HEK293 (cell line): ENCODE data around the gene STYXL1.

Experiments
- CTCF ChIA-PET: fragments of 350-600 bp; formaldehyde crosslinking; extraction: SDS; loops from one replicate; lab custom pipeline; 2021; ENCODE audit warnings: antibody characterized with exemption; lab: Yijun Ruan, JAX
- POLR2A ChIA-PET: fragments of 300-600 bp; formaldehyde crosslinking; extraction: SDS; loops from one replicate; lab custom pipeline; 2020; ENCODE audit warnings: antibody characterized with exemption, inconsistent platforms; lab: Yijun Ruan, JAX
- H3K27ac ChIP-seq: fragments of 200-500 bp; sonication (Bioruptor generic); 2 replicates; pipeline ENCODE4 v1.5.1; 2014; ENCODE audit warnings: low read depth, low read length, control low read depth, inconsistent platforms; ENCODE audit errors: extremely low read depth
- H3K36me3 ChIP-seq, 2 experiments: fragments of 200-500 bp in 1 of 2; sonication (Bioruptor generic) in 1 of 2; 1 replicate in 1 of 2; 2 replicates in 1 of 2; pipeline ENCODE4 v1.5.1; 2014 to 2017; ENCODE audit warnings: inconsistent platforms in 2 of 2, low read length in 2 of 2; ENCODE audit not compliant: control insufficient read depth in 2 of 2, insufficient read depth in 1 of 2
- H3K4me1 ChIP-seq: fragments of 200-500 bp; sonication (Bioruptor generic); 2 replicates; pipeline ENCODE4 v1.5.1; 2014; ENCODE audit warnings: mild to moderate bottlenecking, low read length, inconsistent platforms; ENCODE audit not compliant: control insufficient read depth, insufficient read depth
- H3K4me3 ChIP-seq: 2 replicates; pipeline ENCODE4 v1.5.1; 2011; ENCODE audit warnings: low read depth, mild to moderate bottlenecking, control low read depth, low read length, moderate library complexity
- H3K9me3 ChIP-seq: fragments of 200-500 bp; sonication (Bioruptor generic); 2 replicates; pipeline ENCODE4 v1.5.1; 2014; ENCODE audit warnings: low read depth, low read length, inconsistent platforms; ENCODE audit not compliant: control insufficient read depth, insufficient read depth
- ZBTB20 ChIP-seq: fragments of 450-650 bp; formaldehyde crosslinking; IDR thresholded peaks from 2 replicates; pipeline ENCODE4 v1.5.1; 2016; ENCODE audit warnings: missing biosample characterization, missing genetic modification characterization
- ZFP41 ChIP-seq: fragments of 450-650 bp; formaldehyde crosslinking; IDR thresholded peaks from 2 replicates; pipeline ENCODE4 v1.5.1; 2016; ENCODE audit warnings: missing biosample characterization, missing genetic modification characterization, borderline replicate concordance
- ZNF169 ChIP-seq: fragments of 450-650 bp; formaldehyde crosslinking; IDR thresholded peaks from 2 replicates; pipeline ENCODE4 v1.5.1; 2016; ENCODE audit warnings: missing biosample characterization, missing genetic modification characterization
- ZNF214 ChIP-seq: fragments of 450-650 bp; formaldehyde crosslinking; IDR thresholded peaks from 2 replicates; pipeline ENCODE4 v1.5.1; 2017; ENCODE audit warnings: missing biosample characterization, mild to moderate bottlenecking, missing genetic modification characterization, borderline replicate concordance
- ZNF23 ChIP-seq: fragments of 450-650 bp; formaldehyde crosslinking; IDR thresholded peaks from 2 replicates; pipeline ENCODE4 v1.5.1; 2016; ENCODE audit warnings: missing biosample characterization, missing genetic modification characterization, borderline replicate concordance
- ZNF239 ChIP-seq: fragments of 450-650 bp; formaldehyde crosslinking; IDR thresholded peaks from 2 replicates; pipeline ENCODE4 v1.5.1; 2016; ENCODE audit warnings: missing biosample characterization, missing genetic modification characterization
- ZNF266 ChIP-seq: fragments of 450-650 bp; formaldehyde crosslinking; IDR thresholded peaks from 2 replicates; pipeline ENCODE4 v1.5.1; 2016; ENCODE audit warnings: missing biosample characterization, missing genetic modification characterization, low read depth
- ZNF280D ChIP-seq: fragments of 450-650 bp; formaldehyde crosslinking; IDR thresholded peaks from 2 replicates; pipeline ENCODE4 v1.5.1; 2016; ENCODE audit warnings: missing biosample characterization, missing genetic modification characterization
- ZNF362 ChIP-seq: fragments of 450-650 bp; formaldehyde crosslinking; IDR thresholded peaks from 2 replicates; pipeline ENCODE4 v1.5.1; 2016; ENCODE audit warnings: missing biosample characterization, missing genetic modification characterization
- ZNF423 ChIP-seq: fragments of 450-650 bp; formaldehyde crosslinking; IDR thresholded peaks from 2 replicates; pipeline ENCODE4 v1.5.1; 2016; ENCODE audit warnings: missing biosample characterization, missing genetic modification characterization
- ZNF707 ChIP-seq: fragments of 450-650 bp; formaldehyde crosslinking; IDR thresholded peaks from 2 replicates; pipeline ENCODE4 v1.5.1; 2016; ENCODE audit warnings: missing biosample characterization, missing genetic modification characterization
- ZNF837 ChIP-seq: fragments of 450-650 bp; formaldehyde crosslinking; IDR thresholded peaks from 2 replicates; pipeline ENCODE4 v1.5.1; 2016; ENCODE audit warnings: missing biosample characterization, missing genetic modification characterization
- TF ChIP-seq, protein P1 (sequence below): fragments of 450-650 bp; formaldehyde crosslinking; IDR thresholded peaks from 2 replicates; pipeline ENCODE4 v1.5.1; 2016; ENCODE audit warnings: missing biosample characterization, missing genetic modification characterization

Gene STYXL1

GRCh38 chr7:75967487-75967997 lies 80.3 kb downstream of the STYXL1 start:
- POLR2A ChIA-PET = interaction anchor here (0.7 to 1.4 kb wide), 2 partner anchors 18 to 52 kb away, joined by 3 read pairs; no protein-coding TSS in a partner anchor
- no peak for TF ChIP-seq ZNF837 (tag by site-specific recombination)
- TF ChIP-seq ZNF239 (tag by site-specific recombination) = no peak
- CTCF ChIA-PET = interaction anchor here (0.8 kb wide), 1 partner anchor 53 kb away, joined by 5 read pairs; no protein-coding TSS in a partner anchor

DNA sequence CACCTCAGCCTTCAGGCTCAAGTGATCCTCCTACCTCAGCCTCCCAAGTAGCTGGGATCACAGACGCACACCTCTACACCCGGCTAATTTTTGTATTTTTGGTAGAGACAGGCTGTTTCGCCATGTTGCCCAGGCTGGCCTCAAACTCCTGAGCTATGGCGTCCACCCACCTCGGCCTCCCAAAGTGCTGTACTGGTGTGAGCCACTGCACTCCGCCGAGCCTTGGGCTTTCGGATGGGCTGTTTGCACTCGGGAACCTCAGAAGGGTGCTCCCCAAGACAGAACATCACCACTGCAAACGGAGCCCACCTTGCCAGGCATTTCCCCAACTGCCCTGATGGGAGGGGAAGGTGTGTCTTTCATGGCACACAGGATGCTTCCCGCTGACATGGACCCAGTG lies 80.7 kb downstream of the STYXL1 start:
- POLR2A ChIA-PET = interaction anchor here (0.7 to 1.4 kb wide), 2 partner anchors 17 to 51 kb away, joined by 3 read pairs; no protein-coding TSS in a partner anchor
- Histone ChIP-seq H3K9me3 (no peaks in the 10 kb centered on the region), H3K4me1 (no peaks in the 10 kb centered on the region)
- TF ChIP-seq ZNF23 (tag by site-specific recombination) (no peak), ZNF707 (no peak), ZNF266 (tag by site-specific recombination) (no peak), ZNF362 (tag by site-specific recombination) (no peak), ZNF214 (tag by site-specific recombination) (no peak), ZBTB20 (tag by site-specific recombination) (no peak), ZNF423 (tag by site-specific recombination) (no peak), ZFP41 (tag by site-specific recombination) (no peak), ZNF280D (tag by site-specific recombination) (no peak)
- TF ChIP-seq, protein P1, sequence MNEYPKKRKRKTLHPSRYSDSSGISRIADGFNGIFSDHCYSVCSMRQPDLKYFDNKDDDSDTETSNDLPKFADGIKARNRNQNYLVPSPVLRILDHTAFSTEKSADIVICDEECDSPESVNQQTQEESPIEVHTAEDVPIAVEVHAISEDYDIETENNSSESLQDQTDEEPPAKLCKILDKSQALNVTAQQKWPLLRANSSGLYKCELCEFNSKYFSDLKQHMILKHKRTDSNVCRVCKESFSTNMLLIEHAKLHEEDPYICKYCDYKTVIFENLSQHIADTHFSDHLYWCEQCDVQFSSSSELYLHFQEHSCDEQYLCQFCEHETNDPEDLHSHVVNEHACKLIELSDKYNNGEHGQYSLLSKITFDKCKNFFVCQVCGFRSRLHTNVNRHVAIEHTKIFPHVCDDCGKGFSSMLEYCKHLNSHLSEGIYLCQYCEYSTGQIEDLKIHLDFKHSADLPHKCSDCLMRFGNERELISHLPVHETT (tag by site-specific recombination) = no peak
- TF ChIP-seq, all 188 proteins: peak for 0
- peaks cover 0 to 4% of the 10 kb centered on the region in 2 experiments; a peak in 2 of 3 replicates for H3K36me3 ChIP-seq
- H3K4me3 ChIP-seq = no peak overlapping the region
- CTCF ChIA-PET = interaction anchor here (0.8 to 1.0 kb wide), 2 partner anchors 54 to 100 kb away, joined by 3 to 5 read pairs; no protein-coding TSS in a partner anchor
- no peak overlapping the region for H3K27ac ChIP-seq

More at GRCh38 chr7:75967487-75967997, 80.3 kb downstream of the STYXL1 start:
- no peaks in the 10 kb centered on the region for H3K4me1 ChIP-seq
- H3K36me3 ChIP-seq = peaks cover 0 to 9% of the 10 kb centered on the region in 2 experiments; a peak in 2 of 3 replicates
- no peak overlapping the region for H3K27ac ChIP-seq
- H3K4me3 ChIP-seq = no peak overlapping the region
- H3K9me3 ChIP-seq = no peaks in the 10 kb centered on the region

GRCh38 chr7:75966190-75966961 lies 81.4 kb downstream of the STYXL1 start:
- no peak overlapping the region for H3K27ac ChIP-seq
- no peaks in the 10 kb centered on the region for H3K9me3 ChIP-seq
- POLR2A ChIA-PET = no interaction called here
- H3K4me3 ChIP-seq = no peak overlapping the region
- TF ChIP-seq ZNF169 = no peak
- H3K4me1 ChIP-seq = no peaks in the 10 kb centered on the region
- peaks cover 0 to 4% of the 10 kb centered on the region in 2 experiments; a peak in 2 of 3 replicates for H3K36me3 ChIP-seq
- CTCF ChIA-PET = interaction anchor here (0.8 to 1.0 kb wide), 2 partner anchors 54 to 100 kb away, joined by 3 to 5 read pairs; no protein-coding TSS in a partner anchor
